GM18909 (cell line): ENCODE data around the gene MOCS1.

Source experiments
- ATAC-seq: cut with Tn5 transposase; IDR thresholded peaks from one replicate; pipeline ENCODE4 v1.9.1; 2021; ENCODE audit warnings: mild to moderate bottlenecking; ENCODE audit not compliant: unreplicated experiment, poor library complexity

MOCS1 gene

GRCh38 chr6:39925931-39926290 lies 8.4 kb downstream of the MOCS1 start:
- ATAC-seq: no peak

DNA sequence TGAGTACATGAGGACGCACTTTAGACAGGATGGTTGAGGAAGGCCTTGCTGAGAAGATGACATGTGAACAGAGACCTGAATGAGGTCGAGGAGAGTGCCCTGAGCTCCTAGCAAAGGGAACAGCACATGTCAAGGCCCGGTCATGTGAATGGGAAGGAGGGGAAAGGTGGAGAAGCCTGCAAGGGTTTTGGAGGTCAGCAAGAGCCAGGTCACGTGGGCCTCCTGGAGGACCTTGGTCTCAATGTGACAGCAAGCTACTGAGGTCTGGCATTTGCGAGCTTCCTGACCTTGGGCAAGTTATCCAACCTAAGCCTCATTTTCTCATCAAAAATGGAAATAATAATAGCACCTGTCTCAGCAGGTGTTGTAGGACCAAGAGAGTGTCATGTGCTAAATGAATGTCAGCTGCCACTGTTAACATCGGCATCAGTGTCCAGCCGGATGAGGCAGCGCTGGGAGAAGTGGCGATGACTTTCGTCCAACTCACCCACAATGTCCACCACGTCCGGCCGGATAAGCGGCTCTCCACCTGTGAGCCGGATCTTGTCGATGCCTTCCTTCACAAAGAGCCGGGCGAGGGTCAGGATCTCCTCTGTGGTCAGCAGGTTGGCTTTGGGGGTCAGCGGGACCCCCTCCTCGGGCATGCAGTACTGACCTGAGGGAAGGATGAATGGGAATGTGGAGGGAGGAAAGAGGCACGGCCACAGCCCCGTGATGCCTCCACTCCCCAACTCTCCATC lies 8.9 kb downstream of the MOCS1 start:
- ATAC-seq: no peak

GRCh38 chr6:39924283-39924682 lies 10.0 kb downstream of the MOCS1 start:
- ATAC-seq: no peak

- no peak for ATAC-seq
These were observed 10.4 kb downstream of the MOCS1 start for GRCh38 chr6:39923861-39924260.

GRCh38 chr6:39923394-39923793 lies 10.9 kb downstream of the MOCS1 start:
- ATAC-seq: no peak

DNA sequence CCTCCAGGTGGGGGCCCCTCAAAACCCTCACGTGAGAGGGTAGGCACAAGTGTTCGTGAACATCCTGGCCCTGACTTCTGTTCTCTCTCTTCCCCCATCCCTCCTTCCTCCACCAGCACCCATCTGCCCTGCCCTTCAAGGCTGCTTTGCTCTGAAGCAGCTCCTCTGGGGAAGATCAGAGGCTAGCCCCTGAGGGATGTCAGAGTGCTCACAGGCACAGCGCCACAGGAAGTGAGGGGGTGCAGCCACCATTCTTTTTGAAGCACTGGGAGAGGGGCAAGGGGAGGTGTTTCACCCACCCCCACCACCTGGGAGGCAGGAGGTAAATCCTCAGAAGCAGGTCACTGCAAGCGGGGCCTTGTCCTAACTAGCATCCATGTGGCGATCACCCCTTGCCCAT lies 11.4 kb downstream of the MOCS1 start:
- ATAC-seq: no peak

- ATAC-seq: no peak
These were observed 14.1 kb downstream of the MOCS1 start for GRCh38 chr6:39920157-39920556.

DNA sequence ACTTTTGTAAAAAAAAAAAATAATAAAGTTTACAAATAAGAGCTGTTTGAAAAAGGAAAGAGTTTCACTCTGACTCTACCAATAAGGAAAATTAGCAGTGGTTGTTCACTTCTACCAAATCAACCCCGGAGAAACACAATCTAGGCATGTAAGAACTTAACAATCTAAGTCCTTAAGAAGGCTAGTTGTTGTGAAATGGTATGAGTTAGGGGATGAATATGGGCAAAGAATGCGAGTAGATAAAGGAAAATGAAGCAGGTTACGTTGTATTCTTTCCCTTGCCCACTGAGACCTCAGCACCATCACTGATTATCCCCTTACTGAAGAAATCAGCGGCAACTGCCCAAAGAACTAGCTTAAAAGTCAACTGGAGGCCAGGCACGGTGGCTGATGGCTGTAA lies 15.4 kb downstream of the MOCS1 start:
- ATAC-seq: no peak

DNA sequence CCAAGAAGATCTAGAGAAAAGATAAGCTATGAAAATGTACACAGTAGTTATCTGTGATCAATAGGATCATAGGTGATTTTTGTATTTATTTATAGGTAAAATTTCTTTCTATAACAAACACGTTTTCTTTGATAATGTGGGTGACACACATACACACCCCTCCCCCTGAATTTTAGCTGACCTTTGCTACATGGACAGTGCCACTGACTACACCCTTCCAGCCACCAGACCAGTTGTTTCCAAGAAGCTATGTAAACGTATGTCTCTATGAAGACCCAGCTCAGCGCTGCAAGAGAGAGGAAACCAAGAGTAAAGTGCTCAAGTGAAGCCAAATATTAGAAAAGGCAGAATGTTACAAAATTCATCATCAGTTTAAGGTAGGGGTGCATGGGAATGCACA lies 16.3 kb downstream of the MOCS1 start:
- no peak for ATAC-seq

GRCh38 chr6:39917329-39917728 lies 16.9 kb downstream of the MOCS1 start:
- no peak for ATAC-seq

DNA sequence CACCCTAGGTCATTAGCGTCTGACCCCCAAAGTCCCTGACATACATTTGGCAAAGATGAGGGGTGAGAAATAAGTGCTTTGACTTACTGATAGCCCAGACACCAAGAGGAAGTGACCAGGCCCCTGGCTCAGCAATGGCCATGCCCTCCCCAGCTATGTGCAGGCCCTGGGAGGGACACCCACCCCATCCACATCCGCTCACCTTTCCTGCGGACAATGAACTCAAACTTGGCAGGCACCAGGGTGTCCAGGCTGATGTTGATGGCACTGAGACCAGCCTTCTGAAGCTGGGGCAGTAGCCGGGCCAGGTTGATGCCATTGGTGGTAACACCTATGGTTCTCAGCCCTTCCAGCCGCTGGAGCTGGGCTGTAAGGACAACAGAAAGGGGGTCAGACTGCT lies 18.4 kb downstream of the MOCS1 start:
- no peak for ATAC-seq

DNA sequence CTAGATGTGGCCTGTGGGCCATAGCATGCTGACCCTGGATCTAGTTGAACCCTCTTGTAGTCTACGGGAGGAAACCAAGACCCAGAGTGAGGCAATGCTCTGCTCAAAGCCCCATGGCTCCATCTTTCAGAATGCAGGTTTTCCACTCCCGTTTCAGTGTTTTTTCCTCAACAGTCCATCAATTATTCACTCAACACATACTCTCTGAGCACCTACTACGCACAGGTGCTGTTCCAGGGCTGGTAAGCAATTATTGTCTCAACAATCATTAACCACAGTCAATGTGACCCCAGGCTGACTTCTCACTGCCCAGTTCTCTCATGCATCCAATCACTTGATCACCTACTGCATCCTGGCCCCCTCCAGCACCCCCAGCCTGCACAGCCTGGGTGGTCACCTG lies 20.0 kb downstream of the MOCS1 start:
- no peak for ATAC-seq

DNA sequence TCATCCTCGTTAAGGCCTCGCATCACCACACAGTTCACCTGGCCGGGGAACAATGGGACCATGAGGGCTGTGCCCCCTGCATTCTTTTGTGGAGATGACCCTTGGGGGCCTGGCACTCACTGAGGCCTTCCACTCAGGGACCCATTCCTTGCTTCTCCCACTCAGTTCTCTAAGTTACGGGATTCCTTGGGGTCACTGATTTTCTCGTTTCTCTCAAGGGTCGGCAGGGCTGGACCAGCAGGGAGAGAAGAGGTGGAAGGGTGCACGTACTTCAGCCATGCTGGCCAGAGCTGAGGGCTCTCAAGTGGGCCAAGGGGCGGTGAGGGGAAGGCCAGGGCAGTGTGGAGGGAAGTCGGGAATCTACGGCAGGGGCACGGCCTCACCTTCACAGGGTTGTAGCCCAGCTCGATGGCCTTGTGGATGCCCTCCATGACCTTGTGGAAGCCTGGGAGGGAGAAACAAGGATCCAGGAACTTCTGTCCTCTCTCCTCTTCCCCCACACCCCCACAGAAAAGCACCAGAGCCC lies 20.8 kb downstream of the MOCS1 start:
- no peak for ATAC-seq

DNA sequence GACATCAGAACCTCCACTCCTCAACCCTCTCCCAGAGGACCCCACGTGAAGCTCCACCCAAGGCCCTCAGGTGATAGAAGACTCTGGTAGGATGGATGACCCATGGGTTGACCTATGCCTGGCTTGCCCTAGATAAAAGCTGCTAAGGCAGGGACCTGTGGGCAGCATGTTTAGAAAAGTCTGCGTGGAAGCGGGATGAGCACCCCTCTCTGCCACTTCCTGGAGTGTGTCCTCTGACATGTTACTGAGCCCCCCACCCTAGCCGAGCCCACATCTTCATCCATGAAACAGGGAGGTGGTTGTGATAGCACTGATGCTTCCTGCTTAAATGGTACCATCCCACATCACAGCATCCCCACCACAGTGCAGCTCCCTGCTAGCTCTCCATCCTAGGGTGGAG lies 21.8 kb downstream of the MOCS1 start:
- ATAC-seq: no peak

DNA sequence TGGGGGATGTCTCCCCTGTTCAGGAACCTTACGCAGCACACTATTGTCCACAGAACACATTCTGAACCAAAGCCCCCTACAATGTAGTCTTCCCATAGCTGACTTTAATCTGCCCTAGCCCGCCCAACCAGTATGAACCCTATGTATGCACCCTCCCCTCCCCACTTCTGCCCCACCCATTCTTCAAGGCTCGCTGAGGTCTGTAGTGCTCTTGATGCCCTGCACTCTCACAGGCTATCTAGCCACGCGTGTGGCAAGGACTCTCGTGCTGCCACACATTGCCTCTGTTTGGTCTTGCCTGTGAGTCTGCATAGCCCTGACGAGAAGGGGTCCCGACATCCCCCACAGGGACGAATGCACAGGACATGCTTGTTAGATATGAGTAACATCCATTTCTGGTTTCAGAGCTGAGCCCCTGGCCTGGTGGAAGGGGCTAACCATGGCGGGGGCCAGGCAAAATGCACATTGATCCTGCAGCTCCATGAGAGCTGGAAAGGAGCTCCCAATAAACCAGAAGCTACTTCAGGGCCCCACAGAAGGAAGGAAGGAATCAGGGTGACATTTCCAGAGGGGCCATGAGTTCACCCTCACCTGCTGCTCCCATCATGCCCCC lies 22.6 kb downstream of the MOCS1 start:
- ATAC-seq: no peak

GRCh38 chr6:39910744-39911143 lies 23.5 kb downstream of the MOCS1 start:
- no peak for ATAC-seq

GRCh38 chr6:39910164-39910563 lies 24.1 kb downstream of the MOCS1 start:
- ATAC-seq: no peak

DNA sequence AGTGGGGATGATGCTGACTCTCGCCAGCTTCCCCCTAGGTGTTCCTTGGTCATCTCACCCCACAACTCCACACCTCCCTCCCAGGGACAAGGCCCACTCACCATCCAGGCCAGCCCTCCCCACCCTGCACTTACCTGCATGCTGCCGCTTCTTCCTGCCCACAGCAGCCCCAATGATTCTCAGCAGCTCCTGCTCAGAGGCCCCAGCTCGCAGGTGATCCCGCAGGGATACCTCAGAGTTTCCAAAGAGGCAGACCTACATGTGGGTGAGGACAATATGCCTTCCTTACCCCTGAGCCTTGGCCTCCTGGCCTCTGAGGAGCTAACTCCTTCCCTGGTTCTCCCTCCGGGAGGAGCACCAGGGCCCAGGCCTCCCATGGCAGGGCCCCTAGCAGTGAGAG lies 24.6 kb downstream of the MOCS1 start:
- no peak for ATAC-seq

DNA sequence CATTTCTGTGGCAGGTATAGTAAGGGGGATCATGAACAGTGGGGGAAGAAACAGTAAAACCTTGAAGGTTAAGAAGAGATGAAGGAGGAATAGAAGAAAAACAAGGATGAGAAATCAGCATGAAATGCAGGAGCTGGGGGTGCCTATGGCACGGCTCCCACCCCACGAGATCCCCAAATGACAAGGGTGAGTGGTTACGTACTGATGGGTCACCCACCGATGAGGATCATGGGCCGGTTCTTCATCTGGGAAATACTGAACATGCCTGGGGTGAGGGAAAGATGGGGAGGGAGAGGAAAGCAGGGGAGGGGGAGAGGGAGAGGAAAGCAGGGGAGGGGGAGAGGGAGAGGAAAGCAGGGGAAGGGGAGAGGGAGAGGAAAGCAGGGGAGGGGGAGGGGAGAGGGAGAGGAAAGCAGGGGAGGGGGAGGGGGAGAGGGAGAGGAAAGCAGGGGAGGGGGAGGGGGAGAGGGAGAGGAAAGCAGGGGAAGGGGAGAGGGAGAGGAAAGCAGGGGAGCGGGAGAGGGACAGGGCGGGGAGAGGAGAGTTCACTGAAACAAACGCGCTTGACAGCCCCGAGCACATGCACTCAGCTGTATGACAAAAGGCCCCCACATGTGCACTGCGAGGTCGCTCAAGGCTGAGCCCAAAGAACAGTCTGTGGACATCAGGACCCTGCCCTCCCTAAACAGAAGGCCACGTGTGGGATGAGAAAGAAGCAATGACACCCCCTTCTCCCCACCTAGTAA lies 25.3 kb downstream of the MOCS1 start:
- no peak for ATAC-seq

DNA sequence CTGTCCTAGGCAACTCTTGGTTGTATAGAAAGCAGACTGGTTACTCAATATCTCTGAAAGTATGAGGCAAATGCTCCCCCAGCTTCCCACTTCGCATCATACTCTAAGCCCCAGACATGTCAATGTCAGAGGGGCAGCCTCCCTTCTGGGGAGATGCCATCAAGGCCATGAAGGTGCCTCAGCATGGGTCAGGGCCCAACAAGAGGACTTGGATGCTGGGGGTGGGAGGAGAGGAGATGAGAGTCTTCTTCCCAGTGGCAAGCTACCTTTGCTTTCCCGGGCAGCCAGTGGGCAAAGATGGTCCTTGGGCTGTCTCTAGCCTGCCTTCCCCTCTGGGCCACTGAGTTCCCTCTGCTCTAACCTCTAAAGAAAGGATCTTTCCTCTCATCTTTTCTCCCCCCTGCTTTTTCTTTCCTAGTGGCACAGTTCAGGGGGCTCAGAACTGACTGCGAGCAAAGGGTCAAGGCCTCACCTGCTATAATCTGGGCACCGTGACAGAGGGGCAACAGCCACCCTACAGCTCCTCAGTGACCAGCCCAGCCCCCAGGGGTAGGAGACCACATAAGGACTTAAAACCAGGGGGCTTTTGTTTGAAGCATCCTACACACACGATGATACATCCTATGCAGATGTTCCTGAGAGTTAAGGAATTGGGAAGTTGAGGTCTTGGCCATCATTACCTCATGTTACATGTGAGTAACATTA lies 26.2 kb downstream of the MOCS1 start:
- no peak for ATAC-seq

DNA sequence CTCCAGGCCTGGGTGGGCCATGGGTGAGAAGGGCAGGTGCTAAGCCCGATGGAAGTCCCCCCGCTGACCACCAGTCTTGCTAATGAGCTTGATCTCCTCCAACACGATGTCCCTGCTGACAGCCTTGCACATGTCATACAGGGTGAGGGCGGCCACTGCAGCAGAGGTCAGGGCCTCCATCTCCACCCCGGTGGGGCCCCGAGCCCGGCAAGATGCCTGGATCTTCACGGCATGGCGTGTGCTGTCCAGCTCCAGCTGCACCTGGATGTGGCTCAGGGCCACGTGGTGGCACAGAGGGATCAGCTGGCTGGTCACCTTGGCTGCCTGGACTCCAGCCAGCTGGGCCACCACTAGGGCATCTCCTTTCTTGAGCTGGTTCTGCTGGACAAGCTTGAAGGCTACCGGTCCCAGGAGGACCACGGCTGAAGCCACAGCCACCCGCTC lies 27.9 kb downstream of the MOCS1 start:
- ATAC-seq: no peak
